ENCODE measurements around the gene RNF5. TPM values are rescaled to one million over a fixed set of nuclear protein-coding genes. Genes with fewer than 3 reads are reported as not detected.

Gene RNF5
- total RNA-seq, 1 donor = 43.5 TPM

- no peak overlapping the region for H3K4me3 ChIP-seq (ENCODE audit: low read depth, low read length)
- DNase-seq (ENCODE audit: low read depth) = no peak
- no peak for TF ChIP-seq CTCF (IDR thresholded peaks at IDR 0.05; ENCODE audit: insufficient read depth, low read length)
These were observed 29.7 kb upstream of the RNF5 start for GRCh38 chr6:32148289-32149091.

GRCh38 chr6:32149092-32149755 lies 29.0 kb upstream of the RNF5 start:
- no peak for DNase-seq (ENCODE audit: low read depth)
- no peak for TF ChIP-seq CTCF (IDR thresholded peaks at IDR 0.05; ENCODE audit: insufficient read depth, low read length)
- no peak overlapping the region for H3K4me3 ChIP-seq (ENCODE audit: low read depth, low read length)

GRCh38 chr6:32149932-32150870 lies 28.0 kb upstream of the RNF5 start:
- no peak for DNase-seq (ENCODE audit: low read depth)
- no peak overlapping the region for H3K4me3 ChIP-seq (ENCODE audit: low read depth, low read length)
- TF ChIP-seq CTCF (IDR thresholded peaks at IDR 0.05; ENCODE audit: insufficient read depth, low read length) = no peak

- H3K4me3 ChIP-seq (ENCODE audit: low read depth, low read length) = peak overlapping the region; percentile 75
- no peak for DNase-seq (ENCODE audit: low read depth)
These were observed 26.9 kb upstream of the RNF5 start for GRCh38 chr6:32151181-32151862.

GRCh38 chr6:32151863-32152768 lies 26.1 kb upstream of the RNF5 start, which contains the start of gene PRRT1:
Gene PRRT1, minus strand, starts transcription at chr6:32151939. Its CDS starts 112 bp downstream, at chr6:32151827.
- TF ChIP-seq CTCF (IDR thresholded peaks at IDR 0.05; ENCODE audit: insufficient read depth, low read length) = no peak
- H3K4me3 ChIP-seq (ENCODE audit: low read depth, low read length) = peak within 1 kb of the TSS; percentile 75
- peak; percentile 17 for DNase-seq (ENCODE audit: low read depth)

More at GRCh38 chr6:32151181-32151862, 26.9 kb upstream of the RNF5 start:
- no peak for TF ChIP-seq CTCF (IDR thresholded peaks at IDR 0.05; ENCODE audit: insufficient read depth, low read length)

All from fibroblast of the aortic adventitia (primary cell).